Hematopoietic multipotent progenitor cell treated with erythropoietin and hydrocortisone succinate and interleukin-3 and kit ligand, for 4 days (in vitro differentiated cells): ENCODE measurements around the gene SLC7A10.
A peak's percentile ranks its signal among the peaks of the same experiment; 100 is the strongest.

Experiments
- DNase-seq: peaks from one replicate; pipeline ENCODE4 v3.0.0-alpha.2; 2015

SLC7A10 gene

GRCh38 chr19:33225458-33225926, at the start of gene SLC7A10:
SLC7A10 (minus strand) TSS chr19:33225850; CDS start chr19:33225703, 147 bp downstream.
- DNase-seq: no peak

- no peak for DNase-seq
These were observed 49.3 kb upstream of the SLC7A10 start for GRCh38 chr19:33274663-33275558.

- DNase-seq: peak; percentile 71
These were observed 48.4 kb upstream of the SLC7A10 start for GRCh38 chr19:33273881-33274662.

GRCh38 chr19:33273065-33273736, 47.6 kb upstream of the SLC7A10 start:
- DNase-seq: no peak

DNA sequence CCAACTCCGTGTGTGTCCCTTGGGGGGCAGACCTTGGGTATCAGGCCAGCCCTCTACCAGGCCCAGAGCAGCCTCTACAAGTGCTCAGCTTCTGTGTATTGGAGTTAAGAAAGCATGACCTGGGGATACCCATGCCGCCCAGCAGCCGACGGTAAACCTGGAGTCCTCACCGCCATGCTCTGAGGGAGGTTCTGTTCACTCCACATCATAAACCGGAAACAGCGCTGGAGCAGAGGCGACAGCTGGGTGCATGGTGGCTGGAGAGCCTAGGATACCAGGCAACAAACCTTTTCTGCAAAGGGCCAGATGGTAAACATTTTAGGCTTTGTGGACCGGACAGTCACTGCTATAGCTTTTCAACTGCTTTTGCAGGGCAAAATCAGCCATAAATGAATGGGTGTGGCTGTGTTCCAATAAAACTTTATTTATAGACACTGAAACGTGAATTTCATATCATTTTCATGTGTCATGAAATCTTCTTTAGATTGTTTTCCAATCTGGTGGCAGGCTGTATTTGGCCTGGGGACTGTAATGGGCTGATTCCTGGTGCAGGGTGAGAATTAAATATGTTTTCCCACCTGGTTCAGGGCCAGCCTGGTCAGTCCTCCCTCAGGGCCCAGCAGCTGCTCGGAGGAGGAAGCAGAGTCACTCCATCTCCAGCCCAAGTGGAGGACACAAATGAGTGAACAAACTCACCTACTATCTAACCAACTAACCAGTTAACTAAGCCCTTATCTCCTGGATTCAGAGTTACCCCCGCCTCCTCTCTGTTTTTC, 45.8 kb upstream of the SLC7A10 start:
- DNase-seq: no peak

GRCh38 chr19:33270769-33271168, 45.1 kb upstream of the SLC7A10 start:
- DNase-seq: no peak

- no peak for DNase-seq
These were observed 43.4 kb upstream of the SLC7A10 start for GRCh38 chr19:33269016-33269415.

- DNase-seq: peak; percentile 62
These were observed 42.7 kb upstream of the SLC7A10 start for GRCh38 chr19:33268162-33268991.

GRCh38 chr19:33267706-33268105, 42.1 kb upstream of the SLC7A10 start:
- no peak for DNase-seq

DNA sequence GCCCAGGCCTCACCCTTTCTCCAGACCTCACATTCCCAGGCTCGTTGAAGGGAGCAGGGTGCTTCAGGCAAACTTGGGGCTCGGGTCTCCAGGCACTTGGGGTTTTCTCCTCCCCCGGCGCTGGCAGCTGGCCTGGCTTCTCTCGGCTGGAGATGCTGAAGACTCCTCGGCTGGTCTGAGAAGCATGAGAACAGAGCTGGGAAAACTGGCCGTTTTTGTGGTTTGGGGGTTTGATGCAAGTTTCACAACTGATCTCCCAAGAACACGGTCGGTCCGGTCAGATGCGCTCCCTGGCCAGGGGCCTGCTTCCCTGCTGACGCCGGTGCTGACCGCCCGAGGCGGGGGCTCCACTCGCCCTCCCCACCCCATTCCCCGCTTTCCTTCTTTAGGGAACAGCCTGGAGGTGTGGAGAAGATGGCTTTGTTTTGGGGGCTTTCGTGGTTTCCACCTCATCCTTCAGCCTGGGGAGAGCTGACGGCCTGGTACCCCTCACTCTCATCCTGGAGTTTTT, 41.4 kb upstream of the SLC7A10 start:
- peak; percentile 68 for DNase-seq

GRCh38 chr19:33264881-33265445, 39.3 kb upstream of the SLC7A10 start:
- DNase-seq: no peak

DNA sequence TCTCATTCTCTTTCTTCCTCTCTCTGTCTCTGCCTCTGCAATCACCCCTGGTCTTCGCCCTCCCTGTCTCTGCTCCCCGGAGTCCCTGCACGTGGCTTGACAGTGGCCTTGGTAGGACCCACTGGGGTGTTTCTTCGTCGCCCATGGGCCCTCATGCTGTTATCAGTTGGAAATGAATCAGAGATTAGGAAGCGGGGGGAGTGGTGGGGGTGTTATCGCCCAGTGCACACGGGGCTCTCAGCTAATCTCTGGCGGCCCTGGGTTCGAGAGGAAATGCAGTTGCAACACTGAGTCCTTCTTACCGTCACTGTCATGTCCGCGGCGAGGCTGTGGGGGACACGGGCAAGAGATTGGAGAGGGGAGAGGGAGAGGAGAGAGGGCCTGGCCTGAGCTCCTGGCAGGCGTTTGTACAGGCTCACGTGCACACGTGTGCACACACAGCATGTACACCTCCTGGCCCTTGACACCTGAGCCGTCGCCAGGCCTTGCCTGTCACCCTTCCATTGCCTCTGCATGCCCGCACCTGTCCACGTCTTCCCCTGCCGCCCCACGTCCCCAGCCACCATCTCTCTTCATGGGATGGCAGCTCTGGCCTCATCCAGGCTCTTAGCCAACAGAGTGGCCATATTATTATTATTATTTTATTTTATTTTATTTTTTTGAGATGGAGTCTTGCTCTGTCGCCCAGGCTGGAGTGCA, 37.8 kb upstream of the SLC7A10 start:
- DNase-seq: peak; percentile 89

DNA sequence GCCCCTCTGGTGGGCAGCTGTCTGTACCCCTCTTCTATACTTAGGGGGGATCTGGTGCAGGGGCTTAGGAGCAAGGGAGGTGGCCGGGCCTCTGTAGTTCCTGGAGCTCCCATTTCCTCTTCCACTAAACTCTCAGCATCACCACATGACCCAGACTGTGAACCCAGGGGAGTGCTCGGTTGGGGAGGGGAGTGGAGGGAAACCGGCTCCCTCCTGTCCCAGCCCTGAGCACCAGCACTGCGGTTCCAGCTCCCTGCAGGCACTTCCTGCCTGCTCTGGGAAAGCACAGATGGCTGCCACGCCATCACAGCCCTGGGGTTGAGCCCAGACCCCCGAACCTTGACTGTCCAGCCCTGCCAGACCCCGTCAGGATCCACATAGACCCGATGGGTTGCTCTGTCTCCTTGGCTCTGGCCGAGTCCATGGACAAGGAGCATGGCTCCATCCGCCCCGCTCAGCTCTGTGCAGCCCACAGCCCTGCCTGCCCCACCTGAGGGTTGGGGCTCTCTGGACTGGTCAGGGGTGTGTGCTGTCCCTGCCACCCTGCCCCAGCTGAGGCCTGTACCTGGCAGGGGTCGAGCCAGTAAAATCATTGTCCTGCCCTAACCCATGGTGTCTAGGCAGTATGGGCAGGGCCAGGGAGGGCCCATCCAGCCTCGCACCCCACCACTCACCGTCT, 36.0 kb upstream of the SLC7A10 start:
- DNase-seq: peak; percentile 32

DNA sequence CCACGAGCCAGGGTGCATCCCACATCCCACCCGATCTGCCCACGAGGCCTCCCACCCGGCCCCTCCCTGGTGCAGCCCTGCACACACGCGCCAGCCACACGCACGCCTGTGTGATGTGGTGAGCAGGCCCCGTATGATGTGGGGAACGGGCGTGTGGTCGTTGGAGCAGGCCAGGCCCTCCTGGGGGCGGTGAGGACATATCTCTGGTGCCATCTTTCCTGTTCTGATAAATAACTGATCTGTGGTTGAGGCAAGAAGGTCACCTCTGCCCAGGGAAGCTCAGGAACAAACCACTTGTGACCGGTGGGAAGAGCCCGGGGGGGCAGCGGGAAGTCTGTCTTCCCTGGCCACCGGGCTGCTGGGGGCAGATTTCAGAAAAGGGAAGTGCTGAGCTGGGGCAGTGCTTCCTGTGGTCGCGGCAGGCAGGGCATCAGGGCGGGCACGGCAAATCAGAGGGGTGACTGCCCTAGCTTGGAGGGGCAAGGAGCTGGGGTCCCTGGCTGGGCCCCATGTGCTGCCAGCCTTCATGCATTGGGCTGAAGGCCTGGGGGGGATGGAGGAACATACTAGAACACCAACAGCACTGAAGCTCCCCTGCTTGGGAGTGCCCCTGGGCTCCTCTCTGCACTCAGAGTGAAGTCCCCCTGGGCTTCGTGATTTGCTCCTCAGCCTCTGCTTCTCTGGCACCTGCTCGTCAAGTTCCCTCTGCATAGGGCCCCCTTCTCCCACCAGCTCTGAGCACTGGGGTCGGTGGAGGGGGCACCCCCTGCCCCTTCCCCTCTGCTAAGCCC, 35.2 kb upstream of the SLC7A10 start:
- peak; percentile 93 for DNase-seq

DNA sequence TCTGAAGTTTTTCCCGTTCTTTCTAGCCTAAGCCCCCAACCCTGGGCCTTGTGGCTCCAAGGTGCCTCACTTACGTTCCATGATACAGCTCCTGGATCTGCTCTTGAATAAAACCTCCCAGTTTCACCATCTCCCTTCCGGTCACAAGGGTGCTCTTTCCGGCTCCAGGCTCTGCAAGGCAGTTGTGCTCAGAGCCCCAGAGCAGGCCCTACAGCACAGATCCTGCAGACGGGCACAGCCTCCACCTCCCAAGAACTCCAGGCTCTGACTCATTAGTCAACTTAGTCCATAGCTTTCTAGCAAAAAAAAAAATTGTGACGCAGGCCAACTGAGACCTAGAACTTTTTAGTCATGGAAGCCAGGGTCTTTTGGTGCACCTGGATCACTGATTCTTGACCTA, 33.9 kb upstream of the SLC7A10 start:
- no peak for DNase-seq

DNA sequence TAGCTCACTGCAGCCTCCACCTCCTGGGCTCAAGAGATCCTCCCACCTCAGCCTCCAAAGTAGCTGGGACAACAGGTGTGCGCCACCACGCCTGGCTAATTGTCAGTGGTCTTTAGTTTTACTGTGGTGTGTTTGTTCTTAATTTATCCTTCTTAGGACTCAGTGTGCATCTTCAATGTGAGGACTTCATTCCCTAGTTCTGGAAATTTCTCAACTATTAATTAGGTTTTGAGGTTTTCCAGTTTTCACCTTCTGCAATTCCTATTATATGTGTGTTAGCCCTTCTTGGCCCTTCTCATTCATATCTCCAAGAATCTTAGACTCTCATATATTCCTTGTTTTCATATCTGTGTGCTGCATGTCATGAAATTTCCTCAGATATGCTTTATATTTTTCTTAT, 32.2 kb upstream of the SLC7A10 start:
- no peak for DNase-seq

- DNase-seq: no peak
These were observed 30.6 kb upstream of the SLC7A10 start for GRCh38 chr19:33256261-33256660.

GRCh38 chr19:33255781-33256180, 30.1 kb upstream of the SLC7A10 start:
- no peak for DNase-seq
